HepG2 (cell line): ENCODE measurements around the gene PRSS53. TPM values are rescaled to one million over a fixed set of nuclear protein-coding genes. Genes with fewer than 3 reads are reported as not detected.

Experiments
- ATF7 ChIP-seq, 2 experiments: fragments of 450-650 bp in 1 of 2; sonication (generic) in 1 of 2; formaldehyde crosslinking in 1 of 2; IDR thresholded peaks; 2 replicates each; pipeline versions ENCODE4 v1.4.0 to v1.6.1; 2016 to 2020; ENCODE audit warnings: antibody characterized with exemption in 1 of 2, mild to moderate bottlenecking in 1 of 2, missing genetic modification reagents in 1 of 2
- BATF2 ChIP-seq: sonication (generic); formaldehyde crosslinking; IDR thresholded peaks from 2 replicates; pipeline ENCODE4 v1.8.0; 2022; ENCODE audit warnings: mild to moderate bottlenecking, missing genetic modification reagents, moderate library complexity
- DPF2 ChIP-seq: sonication (generic); formaldehyde crosslinking; IDR thresholded peaks from 2 replicates; pipeline ENCODE4 v1.4.0; 2020; ENCODE audit warnings: mild to moderate bottlenecking, low read depth, missing genetic modification reagents, borderline replicate concordance
- DZIP1 ChIP-seq: sonication (generic); formaldehyde crosslinking; IDR thresholded peaks from 2 replicates; pipeline ENCODE4 v1.5.0; 2020; ENCODE audit warnings: mild to moderate bottlenecking, missing genetic modification reagents
- ELF1 ChIP-seq: sonication (generic); formaldehyde crosslinking; IDR thresholded peaks from 2 replicates; pipeline ENCODE4 v1.4.0; 2020; ENCODE audit warnings: missing genetic modification reagents
- FOXA1 ChIP-seq, 2 experiments: fragments of 450-650 bp in 1 of 2; sonication (generic) in 1 of 2; formaldehyde crosslinking in 1 of 2; IDR thresholded peaks; 2 replicates each; pipeline versions ENCODE4 v1.4.0 to v1.6.1; 2016 to 2020; ENCODE audit warnings: missing genetic modification reagents in 1 of 2
- HBP1 ChIP-seq: IDR thresholded peaks from 2 replicates; pipeline ENCODE4 v1.6.1; 2016; ENCODE audit warnings: low read depth, control low read depth
- HCFC1 ChIP-seq: fragments of 150-350 bp; IDR thresholded peaks from 2 replicates; pipeline ENCODE4 v1.6.1; 2014; ENCODE audit warnings: low read depth, low read length
- HNRNPUL1 ChIP-seq: fragments of 200-400 bp; formaldehyde crosslinking; IDR thresholded peaks from 2 replicates; pipeline ENCODE4 v1.6.1; 2017; ENCODE audit warnings: low read depth, mild to moderate bottlenecking, low read length, moderate library complexity
- KLF12 ChIP-seq: sonication (generic); formaldehyde crosslinking; IDR thresholded peaks from 2 replicates; pipeline ENCODE4 v1.4.0; 2020; ENCODE audit warnings: missing genetic modification reagents, borderline replicate concordance
- MAFF ChIP-seq: IDR thresholded peaks from 2 replicates; pipeline ENCODE4 v1.6.1; 2011; ENCODE audit warnings: low read depth, low read length, improper control_type of control experiment
- MED8 ChIP-seq: sonication (generic); formaldehyde crosslinking; IDR thresholded peaks from 2 replicates; pipeline ENCODE4 v1.8.1; 2023; ENCODE audit warnings: mild to moderate bottlenecking, missing genetic modification reagents; ENCODE audit not compliant: insufficient replicate concordance
- RCOR2 ChIP-seq: IDR thresholded peaks from 2 replicates; pipeline ENCODE4 v1.6.1; 2016; ENCODE audit warnings: missing biosample characterization, missing genetic modification reagents
- SIN3A ChIP-seq: IDR thresholded peaks from 2 replicates; pipeline ENCODE4 v1.6.1; 2011; ENCODE audit warnings: low read depth, mild to moderate bottlenecking, control low read depth, low read length, borderline replicate concordance
- TP53 ChIP-seq: sonication (generic); formaldehyde crosslinking; conservative IDR thresholded peaks from 2 replicates; pipeline ENCODE4 v1.4.0; 2020; ENCODE audit warnings: missing genetic modification reagents
- YY1 ChIP-seq: IDR thresholded peaks from 2 replicates; pipeline ENCODE4 v1.6.1; 2011; ENCODE audit warnings: low read length, low read depth, moderate library complexity, mild to moderate bottlenecking; ENCODE audit not compliant: insufficient read depth, insufficient replicate concordance
- ZEB1 ChIP-seq: IDR thresholded peaks from 2 replicates; pipeline ENCODE4 v1.6.1; 2012; ENCODE audit warnings: mild to moderate bottlenecking, low read depth, inconsistent platforms; ENCODE audit not compliant: insufficient replicate concordance
- ZNF232 ChIP-seq: sonication (generic); formaldehyde crosslinking; IDR thresholded peaks from 2 replicates; pipeline ENCODE4 v1.4.0; 2020; ENCODE audit warnings: missing genetic modification reagents, borderline replicate concordance
- ZNF326 ChIP-seq: sonication (generic); formaldehyde crosslinking; IDR thresholded peaks from 2 replicates; pipeline ENCODE4 v1.4.0; 2020; ENCODE audit warnings: missing genetic modification reagents, borderline replicate concordance
- ZNF362 ChIP-seq: sonication (generic); formaldehyde crosslinking; IDR thresholded peaks from 2 replicates; pipeline ENCODE4 v1.4.0; 2020; ENCODE audit warnings: missing genetic modification reagents, mild to moderate bottlenecking, borderline replicate concordance
- ZNF773 ChIP-seq: sonication (generic); formaldehyde crosslinking; IDR thresholded peaks from 2 replicates; pipeline ENCODE4 v1.4.0; 2020; ENCODE audit warnings: missing genetic modification reagents, borderline replicate concordance
- ZSCAN30 ChIP-seq: sonication (generic); formaldehyde crosslinking; IDR thresholded peaks from 2 replicates; pipeline ENCODE4 v1.5.0; 2020; ENCODE audit warnings: mild to moderate bottlenecking, missing genetic modification reagents
- polyA plus RNA-seq, 8 experiments: library from polyadenylated mRNA; depleted of rRNA in 3 of 8; stranded (reverse) in 7 of 8; unstranded in 1 of 8; fragments of >200 nt; fragmentation: Illumina TruSeq in 4 of 8; extraction: Trizol in 4 of 8; gene quantifications; 2 replicates each; pipeline versions ENCODE4 v1.2.1 to v1.2.3, GENCODE V29; 2011 to 2016; ENCODE audit warnings: low read depth in 4 of 8, missing spikeins in 1 of 8, mixed read lengths in 1 of 8; ENCODE audit not compliant: insufficient read depth in 1 of 8
- total RNA-seq, 5 experiments: library from RNA; depleted of rRNA; stranded (reverse); fragments of >200 nt; fragmentation: Illumina TruSeq; extraction: Trizol; gene quantifications; 2 replicates each; pipeline ENCODE4 v1.2.3, GENCODE V29; 2016; ENCODE audit warnings: low read depth in 1 of 5

Gene PRSS53
- total and polyA plus RNA-seq, 2 of the 13 experiments (the other 11 are each of a cell fraction or from before 2014, with no cell fraction given) = 2.2 to 7.4 TPM

- TF ChIP-seq DZIP1 (no peak), ZNF232 (CRISPR knock-in tag) (no peak), MED8 (peak; percentile 29), DPF2 (CRISPR knock-in tag) (0 out of 2 replicates have a peak, but pooled peaks have one; percentile 14), HNRNPUL1 (no peak), ZNF362 (CRISPR knock-in tag) (peak; percentile 49; the same call in 1 of the 2 replicates), MAFF (no peak), ZSCAN30 (CRISPR knock-in tag) (no peak; the same call in 1 of the 2 replicates), YY1 (peak; percentile 67), BATF2 (CRISPR knock-in tag) (no peak), FOXA1 (IDR thresholded peaks at IDR 0.05) (no peak), FOXA1 (CRISPR knock-in tag; IDR thresholded peaks at IDR 0.05) (peak; percentile 59), RCOR2 (CRISPR knock-in tag) (peak; percentile 76), ZEB1 (peak; percentile 57), SIN3A (peak; percentile 92), HBP1 (peak; percentile 84; the same call in 1 of the 2 replicates), ZNF773 (CRISPR knock-in tag) (peak; percentile 51; the same call in 1 of the 2 replicates), ATF7 (IDR thresholded peaks at IDR 0.05) (no peak), ATF7 (CRISPR knock-in tag; IDR thresholded peaks at IDR 0.05) (0 out of 2 replicates have a peak, but pooled peaks have one; percentile 43), TP53 (CRISPR knock-in tag) (peak; percentile 60; the same call in 1 of the 2 replicates), KLF12 (peak; percentile 84), ZNF326 (CRISPR knock-in tag) (no peak), HCFC1 (peak; percentile 88), ELF1 (CRISPR knock-in tag) (peak; percentile 97)
Observed at GRCh38 chr16:31073970-31074813, 14.6 kb downstream of the PRSS53 start, which contains the start of the genes ZNF646 and ZNF668 (continued).
